ENCODE results near the gene IGSF9B. TPM values are rescaled to one million over a fixed set of nuclear protein-coding genes. Genes with fewer than 3 reads are reported as not detected.

IGSF9B gene
- total and polyA plus RNA-seq, 2 experiments from 2014 or later, result 0.04 TPM; not detected in 1

DNA sequence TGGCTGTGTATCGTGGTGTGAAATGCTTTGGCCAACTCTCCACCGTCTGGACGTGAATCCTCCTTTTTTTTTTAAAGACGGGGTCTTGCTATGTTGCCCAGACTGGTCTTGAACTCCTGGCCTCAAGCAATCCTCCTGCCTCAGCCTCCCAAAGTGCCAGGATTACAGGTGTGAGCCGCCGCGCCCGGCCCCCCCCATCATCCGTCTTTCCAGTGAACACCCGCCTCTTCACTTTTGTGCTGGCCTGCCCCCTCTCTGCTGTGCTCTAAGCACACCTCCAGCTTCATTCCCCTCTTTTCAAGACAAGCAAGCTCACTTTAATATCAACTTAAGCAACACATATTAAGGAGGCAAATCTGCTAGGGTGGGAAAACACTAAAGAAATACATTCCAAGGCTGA, 35.3 kb downstream of the IGSF9B start:
- Histone ChIP-seq H4K20me1 (ENCODE audit: insufficient read depth) (no peaks in the 10 kb centered on the region), H3K79me2 (ENCODE audit: insufficient read depth) (no peaks in the 10 kb centered on the region), H3K9ac (no peak overlapping the region), H3K4me1 (ENCODE audit: insufficient read depth) (no peaks in the 10 kb centered on the region), H3K4me3 (no peak overlapping the region), H3K9me3 (ENCODE audit: low read depth) (no peaks in the 10 kb centered on the region), H3K9me2 (ENCODE audit: insufficient read depth) (no peaks in the 10 kb centered on the region), H3K36me3 (ENCODE audit: low read depth) (no peaks in the 10 kb centered on the region), H3F3A (ENCODE audit: insufficient read depth) (no peaks in the 10 kb centered on the region), H3K27ac (no peak overlapping the region), H2AFZ (no peak overlapping the region), H3K4me2 (ENCODE audit: unreplicated experiment) (no peak overlapping the region), H3K27me3 (replicated peaks; ENCODE audit: insufficient read depth) (0 out of 2 replicates have a peak, but pooled peaks cover 4% of the 10 kb centered on the region)
- 83 to 87% methylated on average over 10 of the region's 10 CpGs for WGBS, 2 experiments (ENCODE audit: low coverage in 1 of 2, low lambda C conversion rate in 2 of 2, missing lambda C conversion rate in 2 of 2)
- TF ChIP-seq EZH2 (IDR thresholded peaks at IDR 0.05; ENCODE audit: insufficient read depth, poor library complexity, severe bottlenecking), result no peak
- TF ChIP-seq EZH2phosphoT487 (IDR thresholded peaks at IDR 0.05; ENCODE audit: insufficient read depth, low read depth), result no peak
- DNase-seq, result no peak
- in situ Hi-C loops (cut with MboI), result loop anchor here (10.0 kb wide), 2 partner anchors 123 to 223 kb away; no protein-coding TSS in a partner anchor

- H2AFZ ChIP-seq, result no peak overlapping the region
- 90 to 91% methylated on average over 33 of the region's 33 CpGs for WGBS, 2 experiments (ENCODE audit: low coverage in 1 of 2, low lambda C conversion rate in 2 of 2, missing lambda C conversion rate in 2 of 2)
Measured at GRCh38 chr11:133921026-133921425, 35.7 kb downstream of the IGSF9B start.

DNA sequence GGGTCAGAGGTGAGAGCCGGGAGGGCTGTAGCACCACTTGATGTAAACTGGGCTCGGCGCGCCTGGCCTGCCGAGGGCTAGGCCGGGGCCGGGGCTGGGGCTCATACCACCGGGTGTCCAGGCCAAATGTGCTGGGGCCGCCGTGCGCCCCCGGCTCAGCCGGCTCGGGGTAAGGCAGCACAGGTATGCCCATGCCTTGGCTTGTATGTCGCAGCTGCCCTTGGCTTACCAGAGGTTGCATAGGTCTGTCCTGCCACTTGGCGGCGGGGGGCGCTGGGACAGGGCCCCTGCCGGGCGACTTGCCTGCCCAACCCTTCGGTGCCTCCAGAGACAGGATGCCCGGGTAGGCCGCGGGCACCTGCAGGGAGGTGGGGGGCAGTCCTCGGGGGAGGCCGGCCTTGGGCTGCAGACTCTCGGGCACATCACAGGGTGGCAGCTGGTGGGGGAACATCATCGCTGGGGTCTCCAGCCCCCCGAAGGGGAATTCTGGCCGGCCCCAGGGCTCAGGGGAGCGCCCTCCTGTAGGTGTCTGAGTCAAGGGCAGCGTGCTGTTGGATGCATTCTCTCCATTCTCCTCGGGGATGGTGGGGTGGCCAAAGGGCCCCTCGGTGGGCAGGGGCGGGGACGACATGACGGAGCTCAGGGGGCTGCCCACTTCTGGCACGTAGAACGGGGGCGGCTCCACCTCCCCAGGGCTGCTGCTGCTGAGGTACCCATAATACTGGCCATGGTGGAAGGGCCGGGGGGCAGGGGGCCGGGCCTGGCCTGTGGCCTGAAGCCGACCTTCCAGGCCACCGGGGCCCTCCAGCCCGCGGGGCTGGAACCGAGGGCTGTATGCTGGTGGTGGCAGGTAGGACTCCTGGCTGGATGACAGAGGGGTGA, 36.4 kb downstream of the IGSF9B start:
- H3K36me3 ChIP-seq (ENCODE audit: low read depth), result no peaks in the 10 kb centered on the region
- TF ChIP-seq EZH2 (IDR thresholded peaks at IDR 0.05; ENCODE audit: insufficient read depth, poor library complexity, severe bottlenecking), result no peak
- no peak for TF ChIP-seq EZH2phosphoT487 (IDR thresholded peaks at IDR 0.05; ENCODE audit: insufficient read depth, low read depth)
- 0 out of 2 replicates have a peak, but pooled peaks cover 8% of the 10 kb centered on the region for H3K27me3 ChIP-seq (replicated peaks; ENCODE audit: insufficient read depth)
- H4K20me1 ChIP-seq (ENCODE audit: insufficient read depth), result no peaks in the 10 kb centered on the region
- in situ Hi-C loops (cut with MboI), result loop anchor here (10.0 kb wide), 2 partner anchors 124 to 224 kb away; no protein-coding TSS in a partner anchor
- H3K4me2 ChIP-seq (ENCODE audit: unreplicated experiment), result no peak overlapping the region
- H3K27ac ChIP-seq, result no peak overlapping the region
- H3K9ac ChIP-seq, result no peak overlapping the region
- H3K4me1 ChIP-seq (ENCODE audit: insufficient read depth), result no peaks in the 10 kb centered on the region
- no peaks in the 10 kb centered on the region for H3K9me3 ChIP-seq (ENCODE audit: low read depth)
- WGBS, 2 experiments (ENCODE audit: low coverage in 1 of 2, low lambda C conversion rate in 2 of 2, missing lambda C conversion rate in 2 of 2), result 83 to 88% methylated on average over 6 to 46 of the region's 47 CpGs
- H3K4me3 ChIP-seq, result no peak overlapping the region
- DNase-seq, result no peak
- no peaks in the 10 kb centered on the region for H3K79me2 ChIP-seq (ENCODE audit: insufficient read depth)
- H2AFZ ChIP-seq, result no peak overlapping the region
- no peaks in the 10 kb centered on the region for H3K9me2 ChIP-seq (ENCODE audit: insufficient read depth)
- H3F3A ChIP-seq (ENCODE audit: insufficient read depth), result no peaks in the 10 kb centered on the region

More at GRCh38 chr11:133921026-133921425, 35.7 kb downstream of the IGSF9B start:
- in situ Hi-C loops (cut with MboI), result loop anchor here (10.0 kb wide), 2 partner anchors 124 to 224 kb away; no protein-coding TSS in a partner anchor
- H3K9ac ChIP-seq, result no peak overlapping the region
- H3K4me3 ChIP-seq, result no peak overlapping the region
- H3F3A ChIP-seq (ENCODE audit: insufficient read depth), result no peaks in the 10 kb centered on the region
- H3K27me3 ChIP-seq (replicated peaks; ENCODE audit: insufficient read depth), result 0 out of 2 replicates have a peak, but pooled peaks cover 6% of the 10 kb centered on the region
- H3K36me3 ChIP-seq (ENCODE audit: low read depth), result no peaks in the 10 kb centered on the region
- H4K20me1 ChIP-seq (ENCODE audit: insufficient read depth), result no peaks in the 10 kb centered on the region
- no peaks in the 10 kb centered on the region for H3K9me3 ChIP-seq (ENCODE audit: low read depth)
- H3K4me2 ChIP-seq (ENCODE audit: unreplicated experiment), result no peak overlapping the region
- no peak overlapping the region for H3K27ac ChIP-seq
- no peaks in the 10 kb centered on the region for H3K4me1 ChIP-seq (ENCODE audit: insufficient read depth)
- no peak for TF ChIP-seq EZH2 (IDR thresholded peaks at IDR 0.05; ENCODE audit: insufficient read depth, poor library complexity, severe bottlenecking)
- no peak for TF ChIP-seq EZH2phosphoT487 (IDR thresholded peaks at IDR 0.05; ENCODE audit: insufficient read depth, low read depth)
- DNase-seq, result no peak
- H3K9me2 ChIP-seq (ENCODE audit: insufficient read depth), result no peaks in the 10 kb centered on the region
- H3K79me2 ChIP-seq (ENCODE audit: insufficient read depth), result no peaks in the 10 kb centered on the region

- in situ Hi-C loops (cut with MboI), result loop anchor here (10.0 kb wide), 2 partner anchors 125 to 225 kb away; no protein-coding TSS in a partner anchor
- no peak for DNase-seq
Measured at GRCh38 chr11:133919330-133920108, 37.2 kb downstream of the IGSF9B start.

More at GRCh38 chr11:133919330-133920108, 37.2 kb downstream of the IGSF9B start:
- TF ChIP-seq EZH2phosphoT487 (IDR thresholded peaks at IDR 0.05; ENCODE audit: insufficient read depth, low read depth), result no peak
- no peak for TF ChIP-seq EZH2 (IDR thresholded peaks at IDR 0.05; ENCODE audit: insufficient read depth, poor library complexity, severe bottlenecking)
- H3K36me3 ChIP-seq (ENCODE audit: low read depth), result no peaks in the 10 kb centered on the region
- H3K79me2 ChIP-seq (ENCODE audit: insufficient read depth), result no peaks in the 10 kb centered on the region
- H3K9ac ChIP-seq, result no peak overlapping the region
- H3K4me3 ChIP-seq, result no peak overlapping the region
- no peaks in the 10 kb centered on the region for H3K9me3 ChIP-seq (ENCODE audit: low read depth)
- no peak overlapping the region for H2AFZ ChIP-seq
- no peaks in the 10 kb centered on the region for H3F3A ChIP-seq (ENCODE audit: insufficient read depth)
- no peaks in the 10 kb centered on the region for H3K4me1 ChIP-seq (ENCODE audit: insufficient read depth)
- H3K4me2 ChIP-seq (ENCODE audit: unreplicated experiment), result no peak overlapping the region
- 71 to 77% methylated on average over 52 to 66 of the region's 66 CpGs for WGBS, 2 experiments (ENCODE audit: low coverage in 1 of 2, low lambda C conversion rate in 2 of 2, missing lambda C conversion rate in 2 of 2)
- 0 out of 2 replicates have a peak, but pooled peaks cover 8% of the 10 kb centered on the region for H3K27me3 ChIP-seq (replicated peaks; ENCODE audit: insufficient read depth)
- no peaks in the 10 kb centered on the region for H4K20me1 ChIP-seq (ENCODE audit: insufficient read depth)
- H3K27ac ChIP-seq, result no peak overlapping the region
- H3K9me2 ChIP-seq (ENCODE audit: insufficient read depth), result no peaks in the 10 kb centered on the region
